Subcutaneous adipose tissue (tissue), 4 donors: ENCODE measurements around the gene LMF2. TPM values are rescaled to one million over a fixed set of nuclear protein-coding genes. Genes with fewer than 3 reads are reported as not detected.

Experiments
- total RNA-seq, 4 donors: library from RNA; depleted of rRNA; stranded (reverse); fragments of >200 nt; gene quantifications; one replicate each; pipeline ENCODE4 v1.1.0, GENCODE V29; 2016
- TF ChIP-seq, protein P1 (sequence below): fragments of 450-650 bp; IDR thresholded peaks from one replicate; pipeline ENCODE4 v1.5.1; 2016; ENCODE audit warnings: low read depth, mild to moderate bottlenecking, control low read depth, antibody characterized with exemption, moderate library complexity

LMF2 gene
- total RNA-seq, 4 donors from 2014 or later: 24.1 to 76.3 (median 37.0) TPM

DNA sequence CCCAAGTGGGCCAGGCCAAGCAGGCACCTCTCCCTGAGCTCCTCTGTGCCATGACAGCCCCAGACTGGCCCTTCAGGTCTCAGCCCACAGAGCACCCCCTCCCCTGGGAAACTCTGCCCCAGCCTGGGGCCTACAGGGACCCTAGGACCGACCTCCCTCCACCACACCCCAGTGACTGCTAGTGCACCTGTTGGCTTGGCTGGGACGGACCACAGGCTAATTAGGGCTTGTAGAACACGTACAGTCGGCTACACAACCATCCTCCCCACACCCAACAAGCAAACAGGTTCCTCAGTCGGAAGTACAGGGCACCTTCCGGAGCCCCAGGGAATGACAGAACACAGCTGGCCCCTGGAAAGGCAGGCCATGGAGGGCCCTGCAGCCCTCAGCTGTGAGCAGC lies 37.0 kb downstream of the LMF2 start:
- TF ChIP-seq, protein P1, sequence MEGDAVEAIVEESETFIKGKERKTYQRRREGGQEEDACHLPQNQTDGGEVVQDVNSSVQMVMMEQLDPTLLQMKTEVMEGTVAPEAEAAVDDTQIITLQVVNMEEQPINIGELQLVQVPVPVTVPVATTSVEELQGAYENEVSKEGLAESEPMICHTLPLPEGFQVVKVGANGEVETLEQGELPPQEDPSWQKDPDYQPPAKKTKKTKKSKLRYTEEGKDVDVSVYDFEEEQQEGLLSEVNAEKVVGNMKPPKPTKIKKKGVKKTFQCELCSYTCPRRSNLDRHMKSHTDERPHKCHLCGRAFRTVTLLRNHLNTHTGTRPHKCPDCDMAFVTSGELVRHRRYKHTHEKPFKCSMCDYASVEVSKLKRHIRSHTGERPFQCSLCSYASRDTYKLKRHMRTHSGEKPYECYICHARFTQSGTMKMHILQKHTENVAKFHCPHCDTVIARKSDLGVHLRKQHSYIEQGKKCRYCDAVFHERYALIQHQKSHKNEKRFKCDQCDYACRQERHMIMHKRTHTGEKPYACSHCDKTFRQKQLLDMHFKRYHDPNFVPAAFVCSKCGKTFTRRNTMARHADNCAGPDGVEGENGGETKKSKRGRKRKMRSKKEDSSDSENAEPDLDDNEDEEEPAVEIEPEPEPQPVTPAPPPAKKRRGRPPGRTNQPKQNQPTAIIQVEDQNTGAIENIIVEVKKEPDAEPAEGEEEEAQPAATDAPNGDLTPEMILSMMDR: no peak

DNA sequence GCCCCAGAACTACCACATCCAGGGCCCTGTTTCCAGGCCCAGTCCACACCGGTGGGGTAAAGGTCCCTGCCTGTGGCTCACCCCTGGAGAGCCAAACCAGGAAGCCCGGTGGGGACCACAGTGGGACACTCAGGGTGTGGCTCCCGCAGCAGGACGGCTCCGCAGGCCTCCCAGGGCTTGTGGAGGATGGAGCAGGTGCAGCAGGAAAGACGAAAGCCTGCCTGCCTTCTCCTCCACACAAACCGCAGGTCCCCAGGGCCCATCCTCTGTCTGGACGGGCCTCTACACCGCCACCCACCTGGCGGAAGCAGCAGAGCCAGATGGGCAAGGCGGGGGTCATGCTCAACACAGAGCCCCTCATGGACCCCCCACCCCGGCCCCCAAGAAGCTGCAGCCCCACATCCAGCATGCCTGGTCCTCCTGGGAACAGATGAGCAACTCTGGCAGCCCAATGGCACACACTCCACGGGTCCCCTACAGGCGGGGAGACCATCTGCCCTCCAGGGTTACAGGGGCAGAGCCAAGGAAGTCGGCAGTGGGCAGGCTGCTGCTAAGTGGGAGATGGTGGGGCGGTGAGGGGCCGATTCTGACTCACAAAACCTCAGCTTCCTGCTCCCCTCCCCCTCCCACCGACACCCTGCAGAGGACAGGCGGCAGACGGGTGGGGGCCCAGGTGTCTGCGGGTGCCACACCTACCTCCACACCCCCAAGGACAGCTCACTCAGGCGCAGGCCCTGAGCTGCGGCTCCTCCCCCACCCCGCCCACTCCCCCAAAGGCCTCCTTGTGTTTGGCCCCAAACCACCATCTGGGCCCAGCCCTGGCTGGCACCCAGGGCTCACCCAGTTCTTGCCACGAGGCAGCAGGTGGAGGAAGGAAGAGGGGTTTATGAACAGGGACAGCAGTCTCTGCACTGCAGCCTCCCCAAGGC lies 37.9 kb downstream of the LMF2 start:
- TF ChIP-seq, protein P1: no peak

DNA sequence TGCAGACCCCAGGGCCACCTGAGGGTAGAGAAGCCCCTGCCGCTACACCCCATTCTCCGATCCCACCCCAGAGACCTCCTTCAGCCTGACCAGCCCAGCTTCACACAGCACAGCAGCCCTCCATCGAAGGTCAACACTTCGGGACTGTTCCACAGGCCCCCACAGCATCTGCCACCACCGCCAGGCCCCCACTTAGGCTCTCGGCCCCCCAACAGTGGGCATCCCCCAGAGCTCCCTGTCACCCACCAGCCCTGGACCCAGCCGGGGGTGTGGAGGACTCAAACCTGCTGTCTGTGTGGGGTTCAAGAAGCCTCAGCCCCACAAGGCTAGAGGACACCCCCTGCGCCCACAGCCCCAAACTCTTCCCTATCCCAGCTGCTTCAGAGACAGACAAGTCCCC lies 38.9 kb downstream of the LMF2 start:
- TF ChIP-seq, protein P1: no peak

DNA sequence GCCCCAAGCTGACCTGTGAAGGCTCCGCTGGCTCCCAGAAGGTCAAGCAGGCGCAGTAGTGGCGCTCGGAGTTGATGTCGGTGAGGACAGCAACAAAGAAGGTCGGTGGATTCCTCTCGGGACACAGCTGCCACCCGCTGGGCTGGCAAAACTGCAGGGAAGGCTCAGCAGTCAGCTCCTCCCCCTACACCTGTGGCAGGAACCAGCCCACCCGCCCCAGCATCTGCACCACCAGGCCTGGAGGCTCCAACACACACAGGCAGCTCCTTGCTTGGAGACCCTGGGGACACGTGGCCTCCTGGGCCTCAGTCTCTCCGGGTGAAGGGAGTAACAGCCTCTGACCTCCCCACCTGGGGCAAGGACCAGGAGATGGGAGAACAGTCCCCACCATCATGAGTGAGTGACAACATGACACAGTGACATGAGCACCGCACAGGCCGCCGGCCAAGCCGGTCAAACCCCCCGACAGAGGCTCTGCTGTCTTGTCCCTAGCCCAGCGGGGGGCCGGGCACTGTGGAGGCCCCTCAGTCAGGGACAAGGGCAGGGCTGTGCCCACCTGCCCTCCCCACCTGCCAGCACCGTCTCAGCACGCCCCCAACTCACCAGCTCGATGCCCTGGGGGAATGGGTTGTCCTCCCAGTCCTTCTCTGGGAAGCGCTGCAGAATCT lies 39.6 kb downstream of the LMF2 start:
- TF ChIP-seq, protein P1: no peak

DNA sequence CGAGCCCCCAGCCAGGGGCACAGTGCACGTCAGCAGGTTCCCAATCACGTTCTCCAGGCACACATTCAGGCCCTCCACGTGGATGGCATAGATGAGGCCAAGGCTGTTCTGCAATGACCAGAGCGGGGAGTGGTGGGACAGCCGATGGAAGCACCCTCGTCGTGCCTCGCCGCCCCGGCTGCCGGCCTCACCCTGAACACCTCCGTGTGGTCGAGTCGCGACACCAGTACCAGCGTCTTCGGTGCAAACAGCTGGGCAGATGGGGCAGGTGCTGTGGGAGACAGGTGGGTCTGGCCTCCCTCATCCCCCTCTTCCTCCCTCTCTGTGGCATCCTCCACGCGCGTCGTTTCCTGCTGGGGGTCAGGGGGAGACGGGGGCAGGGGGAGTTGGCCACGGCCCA lies 40.2 kb downstream of the LMF2 start:
- TF ChIP-seq, protein P1: no peak

DNA sequence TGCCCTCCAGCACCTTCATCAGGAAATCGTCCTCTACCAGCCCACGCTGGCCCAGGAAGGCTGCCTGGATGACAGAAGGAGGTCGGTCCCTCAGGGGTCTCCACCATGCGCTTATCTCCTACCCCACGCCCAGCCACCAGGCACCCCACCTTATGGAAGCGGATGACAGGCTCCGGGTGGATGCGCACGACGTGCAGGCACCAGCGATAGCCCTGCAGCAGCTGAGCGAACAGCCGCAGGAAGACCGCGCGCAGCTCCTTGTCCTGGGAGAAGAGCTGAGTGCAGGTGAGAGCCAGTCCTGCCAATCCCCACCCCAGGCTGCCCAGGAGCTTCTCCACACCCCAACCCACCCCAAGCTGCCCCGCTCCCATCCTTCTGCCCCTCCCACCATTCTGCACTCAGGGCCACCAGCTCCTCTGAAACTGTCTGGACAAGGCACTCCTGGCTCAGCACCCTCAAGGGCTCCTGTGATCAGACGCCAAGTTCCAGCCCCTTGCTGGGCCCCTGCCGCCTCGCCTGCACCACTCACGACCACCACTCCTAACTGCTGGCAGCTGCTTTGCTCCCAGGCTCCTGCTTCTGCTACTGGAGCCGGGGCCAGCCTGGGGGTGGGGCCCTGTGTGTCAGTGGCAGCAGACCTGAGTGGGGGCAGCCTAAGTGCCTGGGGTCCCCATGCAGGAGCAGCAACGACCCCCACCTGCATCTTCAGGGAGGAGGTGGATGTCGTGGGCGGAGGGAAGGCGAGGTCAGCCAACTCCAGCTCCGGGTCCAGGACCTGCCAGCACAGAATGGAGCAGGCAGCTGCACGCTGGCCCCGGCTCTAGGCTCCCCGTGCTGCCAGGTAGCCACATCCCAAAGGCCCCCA lies 42.2 kb downstream of the LMF2 start:
- TF ChIP-seq, protein P1: no peak

DNA sequence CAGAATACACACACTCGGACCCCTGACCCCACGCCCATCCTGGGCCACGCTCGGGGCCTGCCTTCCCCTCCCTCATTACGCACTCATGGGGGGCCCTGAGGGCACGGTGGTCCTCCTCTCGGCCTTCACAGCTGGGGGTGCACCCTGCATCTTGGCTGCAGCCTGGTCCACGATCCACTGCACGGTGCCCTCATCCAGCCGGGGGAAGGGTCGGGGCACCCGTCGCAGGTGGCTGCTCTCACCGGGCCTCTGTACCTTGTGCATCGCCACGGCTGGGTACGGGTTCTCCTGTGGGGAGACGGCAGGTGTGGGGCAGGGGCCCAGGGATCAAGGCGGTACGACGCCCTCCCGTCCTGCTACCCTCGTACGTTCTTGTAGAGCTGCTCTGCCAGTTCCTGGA lies 43.1 kb downstream of the LMF2 start:
- TF ChIP-seq, protein P1: no peak
